Measurements from ENCODE around the gene FBRSL1. TPM values are rescaled to one million over a fixed set of nuclear protein-coding genes. Genes with fewer than 3 reads are reported as not detected.

The FBRSL1 gene
- polyA plus RNA-seq, 1 donor from 2014 or later: 6.8 TPM

DNA sequence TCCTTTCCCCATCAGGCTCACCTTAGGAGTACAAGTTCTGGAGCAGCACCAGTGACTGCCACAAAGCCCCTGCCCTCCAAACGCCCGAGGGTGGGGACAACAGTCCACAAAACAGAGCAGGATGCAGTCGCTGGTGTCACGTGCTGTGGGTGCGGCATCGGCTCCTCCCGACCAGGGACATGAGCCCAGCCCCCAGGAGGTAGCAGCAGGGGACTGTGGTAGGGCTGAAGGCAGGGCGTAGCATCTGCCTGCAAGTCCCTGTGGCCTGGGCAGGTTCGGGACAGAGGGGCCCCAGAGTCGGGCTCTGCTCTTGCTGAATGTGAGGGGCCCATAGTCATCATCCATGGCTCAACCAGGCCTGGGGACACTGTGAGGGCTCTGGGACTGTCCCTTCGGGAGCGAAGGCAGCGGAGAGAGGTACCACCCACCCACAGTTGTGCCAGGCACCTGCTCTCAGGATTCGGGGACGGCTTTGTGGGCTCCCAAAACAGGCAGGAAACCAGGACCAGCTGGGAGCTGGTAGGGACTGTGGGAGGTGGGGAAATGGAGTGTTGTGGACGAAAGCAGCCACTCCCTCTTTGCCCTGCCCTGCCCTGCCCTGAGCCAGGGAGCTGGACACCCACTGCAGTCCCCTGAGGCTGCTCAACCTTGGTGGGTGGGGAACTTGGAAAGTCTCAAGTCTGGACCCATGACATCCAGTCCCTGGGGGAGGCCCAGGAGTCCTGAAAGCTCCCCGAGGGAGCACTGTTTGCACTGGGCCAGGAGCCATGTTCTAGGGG is 30.7 kb downstream of the FBRSL1 start:
- H3K27me3 Mint-ChIP-seq: no peaks in the 10 kb centered on the region
- no peak overlapping the region for H3K4me3 Mint-ChIP-seq
- peaks cover 0 to 2% (median 1%) of the 10 kb centered on the region in 3 donors for H3K9me3 Mint-ChIP-seq
- peaks cover 14% of the 10 kb centered on the region for H3K36me3 Mint-ChIP-seq
- no peak overlapping the region for H3K27ac Mint-ChIP-seq
- H3K4me1 Mint-ChIP-seq: peaks cover 0 to 14% (median 3%) of the 10 kb centered on the region in 3 donors

DNA sequence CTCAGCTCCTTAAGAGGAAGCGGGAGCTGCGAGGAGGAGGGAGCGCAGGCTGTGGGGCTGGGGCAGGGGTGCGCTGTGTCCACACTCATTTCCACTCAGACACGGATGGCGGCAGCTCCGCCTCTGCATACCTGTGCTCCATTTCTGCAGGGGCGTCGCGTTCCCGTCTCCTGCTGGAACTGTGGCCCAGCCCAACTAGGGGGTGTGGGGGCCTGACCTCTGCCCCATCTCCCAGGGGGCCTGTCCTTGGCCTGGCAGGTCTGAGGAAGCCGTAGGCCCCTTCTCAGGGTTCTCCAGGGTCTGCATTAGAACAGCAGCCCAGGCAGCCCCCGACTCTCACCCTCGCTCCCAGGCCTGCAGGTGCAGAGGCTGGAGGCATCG is 31.2 kb downstream of the FBRSL1 start:
- Mint-ChIP-seq H3K36me3 (peaks cover 12% of the 10 kb centered on the region), H3K4me1 (peaks cover 0 to 14% (median 3%) of the 10 kb centered on the region in 3 donors), H3K9me3 (peaks cover 0 to 2% (median 1%) of the 10 kb centered on the region in 3 donors), H3K27me3 (no peaks in the 10 kb centered on the region), H3K27ac (no peak overlapping the region), H3K4me3 (no peak overlapping the region)

DNA sequence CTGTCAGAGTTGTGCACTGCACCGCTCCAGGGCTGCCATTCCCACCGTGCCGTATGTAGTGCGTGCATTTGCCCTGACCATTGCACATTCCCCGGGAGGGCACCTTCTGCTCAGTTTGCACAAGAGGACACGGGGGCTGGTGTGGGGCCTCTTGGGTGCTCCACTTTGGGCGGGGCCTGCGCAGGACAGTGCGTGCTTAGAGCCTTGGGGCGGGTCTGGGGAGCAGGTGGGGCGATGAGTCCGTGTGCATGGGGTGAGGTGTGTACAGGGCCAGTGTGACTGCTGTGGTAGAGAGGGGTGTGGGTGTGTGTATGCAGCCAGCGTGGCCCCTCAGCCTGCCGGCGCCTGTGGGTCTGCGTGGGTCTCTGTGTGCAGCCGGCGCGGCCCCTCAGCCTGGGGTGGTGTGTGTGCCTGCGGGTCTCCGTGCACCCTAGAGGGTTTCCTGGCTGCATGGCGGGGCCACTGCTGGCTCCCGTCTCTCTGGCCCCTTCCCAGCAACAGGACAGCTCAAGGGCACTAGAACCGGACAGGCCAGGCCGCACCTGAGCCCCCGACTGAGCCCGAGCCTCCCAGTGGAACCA is 31.9 kb downstream of the FBRSL1 start:
- Mint-ChIP-seq H3K27me3 (no peaks in the 10 kb centered on the region), H3K4me3 (peak overlapping the region in 1 of 4 donors; percentile 74), H3K27ac (peak overlapping the region in 1 of 3 donors; percentile 91), H3K9me3 (peaks cover 0 to 2% (median 1%) of the 10 kb centered on the region in 3 donors), H3K4me1 (peaks cover 0 to 14% (median 3%) of the 10 kb centered on the region in 3 donors), H3K36me3 (peaks cover 12% of the 10 kb centered on the region)

DNA sequence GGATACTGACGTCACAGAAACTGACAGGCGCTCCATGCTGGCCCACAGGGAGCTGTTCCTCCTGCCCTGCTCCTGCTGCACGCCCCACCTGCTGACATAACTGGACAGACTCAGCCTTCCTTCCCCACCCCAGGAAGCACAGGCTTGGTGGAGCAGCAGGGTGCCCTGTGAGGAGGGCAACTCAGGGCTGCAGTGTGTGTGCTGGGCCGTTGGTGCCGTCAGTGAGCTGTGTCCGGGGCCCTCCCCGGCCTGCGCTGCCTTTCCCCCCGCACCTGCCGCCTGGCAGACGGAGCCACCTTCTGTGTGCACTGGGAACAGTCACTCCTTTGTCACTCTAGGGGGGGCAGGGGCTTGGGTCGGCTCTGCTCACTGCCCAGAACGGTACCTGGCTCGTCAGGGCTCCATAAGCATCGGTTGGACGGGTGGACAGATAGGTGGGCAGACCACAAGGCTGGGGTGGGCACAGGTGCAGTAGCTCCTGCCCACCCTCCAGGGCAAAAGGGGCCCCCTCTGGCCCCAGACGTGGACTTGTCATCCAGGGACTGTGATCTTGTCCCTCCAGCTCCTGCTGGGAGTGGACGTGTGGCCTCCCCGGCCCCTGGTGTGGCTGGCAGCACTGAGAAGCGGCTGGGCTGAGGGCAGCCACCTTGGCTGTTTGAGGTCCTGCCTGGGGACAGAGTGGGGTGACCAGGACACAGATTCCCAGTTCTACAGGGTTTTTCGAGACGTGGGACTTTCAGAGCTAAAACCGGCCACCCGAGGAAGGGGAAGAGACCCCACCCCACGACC is 32.8 kb downstream of the FBRSL1 start:
- Mint-ChIP-seq H3K4me3 (no peak overlapping the region), H3K27me3 (no peaks in the 10 kb centered on the region), H3K27ac (peak overlapping the region in 1 of 3 donors; percentile 91), H3K36me3 (peaks cover 12% of the 10 kb centered on the region), H3K9me3 (peaks cover 0 to 1% (median 0%) of the 10 kb centered on the region in 3 donors), H3K4me1 (peaks cover 0 to 14% (median 3%) of the 10 kb centered on the region in 3 donors)

DNA sequence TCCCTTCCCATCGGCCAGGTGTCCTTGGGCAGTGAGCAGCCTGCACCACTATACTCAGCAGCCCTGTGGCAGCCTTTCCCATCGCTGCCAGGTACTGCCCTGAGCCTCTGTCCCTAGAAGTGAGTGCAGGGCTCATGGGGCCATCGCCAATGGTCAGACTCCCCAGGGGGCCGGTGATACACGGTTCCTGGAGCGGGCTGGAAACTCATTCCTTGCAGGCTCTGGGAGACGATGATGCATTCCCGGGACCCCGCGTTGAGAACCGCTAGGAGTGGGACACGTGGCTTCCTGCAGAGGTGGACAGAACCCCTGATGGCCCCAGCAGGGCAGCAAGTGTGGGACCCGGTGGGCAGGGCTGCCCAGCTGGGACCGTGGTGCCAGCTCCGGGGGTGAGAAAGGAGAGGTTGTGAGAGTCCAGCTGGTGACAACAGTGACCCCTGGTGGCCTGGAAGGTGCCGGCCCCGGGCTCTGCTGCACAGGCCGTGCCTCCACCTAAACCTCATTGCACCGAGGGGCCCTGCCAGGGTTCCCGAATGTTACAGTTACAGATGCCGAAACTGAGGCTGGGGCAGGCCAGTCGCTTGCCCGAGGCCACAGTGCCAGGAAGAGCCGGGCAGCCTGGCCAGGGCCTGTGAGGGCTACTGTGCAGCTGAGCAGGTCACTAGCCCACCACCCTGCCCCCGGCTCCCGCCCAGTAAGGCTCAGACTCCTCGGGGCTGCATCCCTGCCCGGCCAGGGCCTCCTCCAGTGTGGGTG is 33.8 kb downstream of the FBRSL1 start:
- H3K4me3 Mint-ChIP-seq: peak overlapping the region in 1 of 4 donors; percentile 45
- H3K9me3 Mint-ChIP-seq: peaks cover 0 to 1% (median 0%) of the 10 kb centered on the region in 3 donors
- no peaks in the 10 kb centered on the region for H3K27me3 Mint-ChIP-seq
- peaks cover 4% of the 10 kb centered on the region for H3K36me3 Mint-ChIP-seq
- peaks cover 0 to 11% (median 3%) of the 10 kb centered on the region in 3 donors for H3K4me1 Mint-ChIP-seq
- H3K27ac Mint-ChIP-seq: peak overlapping the region in 2 of 3 donors; percentile 53 to 87

DNA sequence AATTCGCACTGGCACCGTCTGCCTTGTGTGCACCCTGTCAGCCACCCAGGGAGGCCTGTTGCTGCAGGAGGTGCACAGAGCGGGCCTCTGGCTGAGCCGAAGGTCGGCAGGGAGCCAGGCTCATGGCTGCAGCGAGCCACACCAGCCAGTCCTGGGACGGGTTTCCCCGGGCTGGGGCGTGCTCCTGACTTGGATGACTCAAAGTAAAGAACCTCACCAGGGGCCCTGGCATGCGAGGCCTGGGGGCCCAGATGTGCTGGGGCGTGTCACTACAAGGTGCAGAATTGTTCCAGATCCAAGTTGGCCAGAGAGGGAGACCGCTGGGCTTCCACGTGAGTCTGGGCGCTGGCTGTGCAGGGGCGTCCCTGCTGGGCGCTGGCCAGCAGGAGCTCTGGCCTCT is 34.5 kb downstream of the FBRSL1 start:
- no peaks in the 10 kb centered on the region for H3K27me3 Mint-ChIP-seq
- no peaks in the 10 kb centered on the region for H3K9me3 Mint-ChIP-seq

DNA sequence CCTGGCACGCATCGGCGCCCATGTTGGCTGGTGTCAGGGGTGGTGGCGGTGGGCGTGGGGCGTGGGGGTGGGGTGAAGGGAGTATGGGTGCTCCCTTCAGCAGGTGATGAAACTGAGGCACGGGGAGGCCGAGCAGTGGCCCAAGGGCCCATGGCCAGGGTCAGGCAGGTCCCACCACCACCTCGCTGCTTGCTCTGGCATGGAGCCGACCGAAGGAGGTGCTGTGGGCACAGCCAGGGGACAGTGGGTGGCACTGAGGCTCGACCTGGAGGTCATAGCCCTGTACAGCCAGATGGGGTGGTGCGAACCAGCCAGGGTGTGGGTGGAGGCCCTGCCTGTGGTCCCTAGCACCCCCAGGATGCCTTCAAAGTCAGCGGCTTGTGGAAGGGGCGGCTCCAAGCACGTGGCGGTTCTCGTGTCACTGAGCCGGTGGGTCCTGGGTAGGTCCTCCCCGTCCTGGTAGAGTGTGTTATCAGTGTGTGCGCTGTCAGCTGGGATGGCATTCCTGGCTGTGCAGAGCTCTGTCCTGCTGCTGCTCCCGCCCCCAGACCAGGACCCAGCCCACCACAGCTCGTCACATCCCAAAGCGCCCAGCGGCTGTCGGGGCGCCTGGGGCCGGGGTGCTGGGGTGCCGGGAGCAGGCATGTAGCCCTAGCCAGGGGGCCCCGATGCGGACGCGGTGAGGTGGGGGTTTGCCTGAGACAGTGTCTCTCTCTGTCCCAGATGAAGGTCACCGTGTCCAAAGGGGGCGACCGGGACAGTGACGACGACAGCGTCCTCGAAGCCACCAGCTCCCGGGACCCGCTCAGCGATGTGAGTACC is 35.3 kb downstream of the FBRSL1 start:
- H3K27ac Mint-ChIP-seq: peak overlapping the region in 1 of 3 donors; percentile 43
- no peak overlapping the region for H3K4me3 Mint-ChIP-seq
- no peaks in the 10 kb centered on the region for H3K36me3 Mint-ChIP-seq
- no peaks in the 10 kb centered on the region for H3K9me3 Mint-ChIP-seq
- peaks cover 0 to 9% (median 3%) of the 10 kb centered on the region in 3 donors for H3K4me1 Mint-ChIP-seq
- H3K27me3 Mint-ChIP-seq: no peaks in the 10 kb centered on the region

More for the DNA sequence above, 34.5 kb downstream of the FBRSL1 start:
- Mint-ChIP-seq H3K4me1 (peaks cover 0 to 11% (median 3%) of the 10 kb centered on the region in 3 donors), H3K4me3 (no peak overlapping the region), H3K27ac (no peak overlapping the region), H3K36me3 (no peaks in the 10 kb centered on the region)

DNA sequence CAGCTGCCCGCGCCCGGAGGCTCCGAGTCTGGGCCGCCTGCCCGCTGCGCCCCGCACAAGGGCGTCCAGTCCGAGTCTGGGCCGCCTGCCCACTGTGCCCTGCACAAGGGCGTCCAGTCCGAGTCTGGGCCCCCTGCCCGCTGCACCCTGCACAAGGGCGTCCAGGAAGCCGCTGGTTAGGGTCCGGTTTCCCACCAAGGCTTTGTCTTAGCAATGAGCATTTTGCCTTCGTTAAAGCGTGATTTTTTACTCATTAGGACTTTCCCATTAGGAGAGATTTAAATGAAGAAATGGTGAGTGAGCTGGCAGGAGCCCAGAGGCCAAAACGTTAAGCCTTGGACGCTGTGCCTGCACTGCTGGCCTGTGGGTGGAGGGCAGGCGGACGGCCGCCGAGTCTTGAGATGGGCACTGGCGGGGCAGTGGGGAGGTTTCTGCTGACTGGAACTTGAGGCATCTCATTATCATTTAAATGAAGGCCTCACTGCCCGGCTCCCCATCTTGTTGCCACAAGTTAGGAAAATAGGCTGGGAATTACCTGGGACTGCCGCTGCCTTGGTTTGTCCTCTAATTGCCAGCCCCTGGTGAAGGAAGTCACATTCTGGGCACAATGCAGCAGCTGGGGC is 36.0 kb downstream of the FBRSL1 start:
- Mint-ChIP-seq H3K27ac (no peak overlapping the region), H3K27me3 (no peaks in the 10 kb centered on the region), H3K36me3 (no peaks in the 10 kb centered on the region), H3K4me3 (no peak overlapping the region), H3K4me1 (peaks cover 0 to 8% (median 3%) of the 10 kb centered on the region in 3 donors), H3K9me3 (no peaks in the 10 kb centered on the region)

DNA sequence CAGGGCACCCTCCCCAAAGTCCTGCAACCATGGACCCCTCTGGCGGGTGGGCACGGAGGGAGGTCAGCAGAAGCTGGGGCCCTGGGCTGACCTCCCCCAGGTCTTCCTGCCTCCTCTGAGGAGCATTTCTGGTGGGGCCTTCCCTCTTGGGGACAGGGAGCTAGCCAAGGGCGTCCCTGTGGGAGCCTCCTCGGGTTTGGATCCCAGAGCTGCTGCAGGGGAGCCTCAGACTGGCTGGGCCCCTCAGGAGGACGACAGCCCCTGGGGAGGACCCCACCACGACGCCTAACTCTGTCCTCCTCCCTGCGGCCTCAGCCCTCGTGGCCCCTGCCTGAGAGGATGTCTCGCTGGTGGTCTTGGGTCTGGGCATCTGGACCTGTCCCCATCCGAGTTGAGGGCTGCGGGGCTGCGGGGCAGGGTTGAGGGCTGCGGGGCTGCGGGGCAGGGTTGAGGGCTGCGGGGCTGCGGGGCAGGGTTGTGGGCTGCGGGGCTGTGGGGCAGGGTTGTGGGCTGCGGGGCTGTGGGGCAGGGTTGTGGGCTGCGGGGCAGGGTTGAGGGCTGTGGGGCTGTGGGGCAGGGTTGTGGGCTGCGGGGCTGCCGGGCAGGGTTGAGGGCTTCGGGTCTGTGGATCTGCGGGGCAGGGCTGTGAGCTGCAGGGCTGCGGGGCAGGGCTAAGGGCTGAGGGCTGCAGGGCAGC is 37.4 kb downstream of the FBRSL1 start:
- H3K4me3 Mint-ChIP-seq: no peak overlapping the region
- H3K4me1 Mint-ChIP-seq: peaks cover 0 to 4% (median 3%) of the 10 kb centered on the region in 3 donors

DNA sequence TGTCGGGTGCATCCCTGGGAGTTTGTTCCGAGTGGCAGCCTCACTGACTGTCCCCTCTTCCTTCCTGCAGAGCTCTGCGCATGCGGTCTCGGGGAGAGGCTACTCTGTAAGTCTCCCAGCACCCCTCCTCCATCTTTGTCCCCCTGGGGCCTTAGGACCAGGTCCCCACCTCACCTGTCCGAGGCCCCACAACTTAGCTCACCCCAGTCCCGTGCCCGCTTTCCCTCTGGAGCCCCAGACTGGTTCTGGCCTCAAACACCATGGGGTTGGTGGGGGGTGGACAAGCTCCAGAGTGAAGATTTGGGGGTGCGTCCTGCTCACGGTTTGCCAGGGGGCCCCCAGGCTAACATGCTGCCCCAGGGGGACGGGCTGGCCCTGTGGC is 37.9 kb downstream of the FBRSL1 start:
- no peaks in the 10 kb centered on the region for H3K27me3 Mint-ChIP-seq
- no peak overlapping the region for H3K27ac Mint-ChIP-seq
- H3K9me3 Mint-ChIP-seq: no peaks in the 10 kb centered on the region
- H3K4me1 Mint-ChIP-seq: peaks cover 0 to 4% (median 3%) of the 10 kb centered on the region in 3 donors
- H3K36me3 Mint-ChIP-seq: no peaks in the 10 kb centered on the region
- no peak overlapping the region for H3K4me3 Mint-ChIP-seq

More for the DNA sequence above, 37.4 kb downstream of the FBRSL1 start:
- Mint-ChIP-seq H3K9me3 (no peaks in the 10 kb centered on the region), H3K36me3 (no peaks in the 10 kb centered on the region), H3K27ac (no peak overlapping the region), H3K27me3 (no peaks in the 10 kb centered on the region)

DNA sequence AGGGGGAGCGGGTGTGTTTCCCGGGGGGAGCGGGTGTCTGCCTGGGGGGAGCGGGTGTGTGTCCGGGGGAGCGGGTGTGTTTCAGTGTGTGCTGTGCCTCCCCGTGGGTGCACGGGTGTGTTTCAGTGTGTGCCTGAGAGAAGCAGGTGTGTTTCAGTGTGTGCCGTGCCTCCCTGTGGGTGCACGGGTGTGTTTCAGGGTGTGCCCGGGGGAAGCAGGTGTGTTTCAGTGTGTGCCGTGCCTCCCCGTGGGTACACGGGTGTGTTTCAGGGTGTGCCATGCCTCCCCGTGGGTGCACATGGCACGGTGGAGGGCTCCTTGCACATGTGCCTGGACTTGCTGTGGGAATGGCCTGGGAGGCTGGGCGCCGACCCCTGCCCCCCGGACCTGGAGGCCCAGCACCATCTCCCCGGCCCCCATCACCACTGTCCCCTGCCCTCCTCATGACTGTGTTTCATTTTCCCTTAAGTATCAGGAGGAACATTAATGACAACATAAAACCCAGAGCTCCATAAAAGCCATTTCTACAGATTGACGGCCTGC is 38.7 kb downstream of the FBRSL1 start:
- H3K36me3 Mint-ChIP-seq: peaks cover 2% of the 10 kb centered on the region
- peak overlapping the region in 1 of 4 donors; percentile 27 for H3K4me3 Mint-ChIP-seq
- no peaks in the 10 kb centered on the region for H3K27me3 Mint-ChIP-seq
- H3K27ac Mint-ChIP-seq: no peak overlapping the region
- peaks cover 0 to 3% (median 3%) of the 10 kb centered on the region in 3 donors for H3K4me1 Mint-ChIP-seq
- H3K9me3 Mint-ChIP-seq: no peaks in the 10 kb centered on the region

DNA sequence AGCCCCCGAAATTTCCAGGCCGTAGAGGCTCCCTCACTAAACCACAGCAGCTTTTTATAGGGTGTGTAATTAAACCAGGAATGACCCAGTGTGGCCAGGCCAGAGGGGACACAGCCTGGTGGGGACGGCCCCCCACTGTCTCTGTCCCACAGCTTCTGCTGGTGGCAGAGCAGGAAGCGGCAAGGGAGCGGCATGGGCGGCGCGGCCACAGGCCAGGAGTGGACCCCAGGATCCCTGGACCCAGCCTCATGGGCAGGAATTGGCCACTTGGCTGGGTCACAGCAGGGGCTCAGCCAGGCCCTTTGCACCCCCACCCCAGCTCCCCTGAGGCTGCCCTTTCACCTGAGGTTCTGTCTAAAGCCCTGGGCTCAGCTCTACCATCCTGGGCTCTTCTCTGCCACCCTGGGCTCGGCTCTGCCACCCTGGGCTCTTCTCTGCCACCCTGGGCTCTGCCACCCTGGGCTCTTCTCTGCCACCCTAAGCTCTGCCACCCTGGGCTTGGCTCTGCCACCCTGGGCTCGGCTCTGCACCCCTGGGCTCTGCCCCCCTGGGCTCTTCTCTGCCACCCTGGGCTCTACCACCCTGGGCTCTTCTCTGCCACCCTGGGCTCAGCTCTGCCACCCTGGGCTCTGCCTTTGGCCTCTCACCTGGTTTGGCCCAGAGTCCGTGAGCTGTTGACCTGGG is 39.3 kb downstream of the FBRSL1 start:
- peak overlapping the region in 1 of 4 donors; percentile 27 for H3K4me3 Mint-ChIP-seq
- H3K4me1 Mint-ChIP-seq: no peaks in the 10 kb centered on the region
- H3K27ac Mint-ChIP-seq: no peak overlapping the region
- peaks cover 2% of the 10 kb centered on the region for H3K36me3 Mint-ChIP-seq
- no peaks in the 10 kb centered on the region for H3K9me3 Mint-ChIP-seq
- no peaks in the 10 kb centered on the region for H3K27me3 Mint-ChIP-seq
